H1 (cell line): Measurements from ENCODE around the gene SHISA8. TPM values are rescaled to one million over a fixed set of nuclear protein-coding genes. Genes with fewer than 3 reads are reported as not detected.

ENCODE experiments used
- CTCF ChIA-PET: fragments of 300-600 bp; sonication (Branson Sonifier 250); formaldehyde crosslinking; loops from one replicate; lab custom pipeline; 2021; ENCODE audit not compliant: partially characterized antibody; lab: Charles Lee
- POLR2A ChIA-PET: fragments of 300-600 bp; sonication (Branson Sonifier 250); formaldehyde crosslinking; loops from one replicate; lab custom pipeline; 2021; ENCODE audit warnings: inconsistent platforms; ENCODE audit not compliant: partially characterized antibody; lab: Charles Lee
- DNase-seq, 2 experiments: peaks; one replicate each; pipeline versions ENCODE4 v3.0.0 to v3.0.0-alpha.2; 2010 to 2022; ENCODE audit warnings: low spot score in 2 of 2, low read depth in 1 of 2, mixed read lengths in 1 of 2
- FAIRE-seq: peaks from 2 replicates; lab custom pipeline; 2011; peaks lifted over from hg19 to GRCh38; lab: Jason Lieb, UNC
- H2AFZ ChIP-seq: 2 replicates; pipeline ENCODE4 v1.8.1; 2012; ENCODE audit warnings: low read length, inconsistent platforms
- H2AK5ac ChIP-seq: 2 replicates; pipeline ENCODE4 v1.6.1; 2013; ENCODE audit warnings: low read depth, low read length
- H2BK120ac ChIP-seq: replicated peaks from 2 replicates; pipeline ENCODE3; 2013; ENCODE audit warnings: low read depth, low read length, inconsistent platforms
- H2BK12ac ChIP-seq: 2 replicates; pipeline ENCODE4 v1.6.1; 2013; ENCODE audit warnings: low read depth, low read length
- H2BK15ac ChIP-seq: 2 replicates; pipeline ENCODE4 v1.6.1; 2013; ENCODE audit warnings: low read length
- H2BK20ac ChIP-seq: 2 replicates; pipeline ENCODE4 v1.6.1; 2013; ENCODE audit warnings: low read length
- H2BK5ac ChIP-seq: 2 replicates; pipeline ENCODE4 v1.6.1; 2013; ENCODE audit warnings: low read depth, low read length
- H3K14ac ChIP-seq: 2 replicates; pipeline ENCODE4 v1.6.1; 2013; ENCODE audit warnings: inconsistent platforms; ENCODE audit not compliant: insufficient read length
- H3K18ac ChIP-seq: 2 replicates; pipeline ENCODE4 v1.6.1; 2013; ENCODE audit warnings: low read length; ENCODE audit errors: extremely low read depth
- H3K23ac ChIP-seq: 2 replicates; pipeline ENCODE4 v1.6.1; 2013; ENCODE audit warnings: inconsistent platforms; ENCODE audit not compliant: insufficient read length
- H3K23me2 ChIP-seq: 2 replicates; pipeline ENCODE4 v1.6.1; 2013; ENCODE audit warnings: low read depth, low read length
- H3K27ac ChIP-seq: 2 replicates; pipeline ENCODE4 v1.6.1; 2011; ENCODE audit warnings: low read depth, low read length, inconsistent platforms
- H3K27me3 ChIP-seq, 4 experiments: replicated peaks in 1 of 4; 1 replicate in 1 of 4; 2 replicates in 3 of 4; pipeline versions ENCODE4 v1.6.1 to v1.8.1; 2011 to 2013; ENCODE audit warnings: low read length in 3 of 4, mild to moderate bottlenecking in 3 of 4, inconsistent platforms in 2 of 4, mixed read lengths in 2 of 4, moderate library complexity in 1 of 4; ENCODE audit not compliant: control insufficient read depth in 3 of 4, insufficient read depth in 3 of 4; ENCODE audit errors: extremely low read depth in 1 of 4
- H3K36me3 ChIP-seq, 4 experiments: 2 replicates each; pipeline versions ENCODE4 v1.6.1 to v1.8.1; 2011 to 2013; ENCODE audit warnings: mild to moderate bottlenecking in 4 of 4, low read length in 3 of 4, moderate library complexity in 2 of 4, control low read depth in 1 of 4, inconsistent platforms in 1 of 4; ENCODE audit not compliant: insufficient read depth in 4 of 4, control insufficient read depth in 2 of 4
- H3K4ac ChIP-seq: replicated peaks from 2 replicates; pipeline ENCODE3; 2013; ENCODE audit warnings: low read length, low read depth, mixed read lengths, inconsistent platforms; ENCODE audit not compliant: insufficient read length
- H3K4me1 ChIP-seq, 4 experiments: replicated peaks in 1 of 4; 1 replicate in 1 of 4; 2 replicates in 3 of 4; pipeline versions ENCODE4 v1.6.1 to v1.8.1; 2011 to 2013; ENCODE audit warnings: low read length in 3 of 4, inconsistent platforms in 2 of 4, mixed read lengths in 1 of 4; ENCODE audit not compliant: insufficient read depth in 4 of 4, control insufficient read depth in 3 of 4
- H3K4me2 ChIP-seq, 2 experiments: 2 replicates each; pipeline versions ENCODE4 v1.6.1 to v1.8.1; 2011 to 2013; ENCODE audit warnings: low read depth in 2 of 2, low read length in 2 of 2, control low read depth in 1 of 2, inconsistent platforms in 1 of 2, mild to moderate bottlenecking in 1 of 2; ENCODE audit not compliant: insufficient read depth in 1 of 2
- H3K4me3 ChIP-seq, 4 experiments: fragments of 200-600, 300-600 bp in 1 of 4; sonication (generic), shearing (Covaris generic), sonication (Bioruptor Twin) in 1 of 4; 2 replicates each; pipeline versions ENCODE4 v1.5.1 to v1.8.1; 2011 to 2016; ENCODE audit warnings: low read length in 4 of 4, low read depth in 3 of 4, control low read depth in 2 of 4, inconsistent platforms in 2 of 4, mild to moderate bottlenecking in 2 of 4, mixed read lengths in 1 of 4, moderate library complexity in 1 of 4; ENCODE audit not compliant: insufficient read depth in 2 of 4; ENCODE audit errors: extremely low read depth in 1 of 4
- H3K56ac ChIP-seq: replicated peaks from 2 replicates; pipeline ENCODE3; 2013; ENCODE audit warnings: low read depth, mild to moderate bottlenecking, mixed read lengths, low read length, inconsistent platforms; ENCODE audit not compliant: insufficient read length
- H3K79me1 ChIP-seq: 2 replicates; pipeline ENCODE4 v1.6.1; 2013; ENCODE audit warnings: low read depth, low read length, control low read depth
- H3K79me2 ChIP-seq, 2 experiments: 2 replicates each; pipeline versions ENCODE4 v1.6.1 to v1.8.1; 2012 to 2013; ENCODE audit warnings: low read length in 2 of 2, mild to moderate bottlenecking in 2 of 2, inconsistent platforms in 1 of 2; ENCODE audit not compliant: insufficient read depth in 2 of 2, control insufficient read depth in 1 of 2
- H3K9ac ChIP-seq, 4 experiments: replicated peaks in 1 of 4; 1 replicate in 1 of 4; 2 replicates in 3 of 4; pipeline versions ENCODE4 v1.6.1 to v1.8.1; 2011 to 2013; ENCODE audit warnings: low read depth in 3 of 4, low read length in 3 of 4, control low read depth in 2 of 4, mild to moderate bottlenecking in 2 of 4, moderate library complexity in 2 of 4, inconsistent platforms in 1 of 4; ENCODE audit errors: extremely low read depth in 1 of 4
- H3K9me3 ChIP-seq, 2 experiments: 2 replicates each; pipeline versions ENCODE4 v1.6.1 to v1.8.1; 2012 to 2013; ENCODE audit warnings: mild to moderate bottlenecking in 2 of 2, moderate library complexity in 2 of 2, control low read depth in 1 of 2, inconsistent platforms in 1 of 2, low read depth in 1 of 2, low read length in 1 of 2, mixed read lengths in 1 of 2; ENCODE audit not compliant: insufficient read depth in 2 of 2
- H4K20me1 ChIP-seq, 2 experiments: replicated peaks in 1 of 2; 2 replicates each; pipeline versions ENCODE3 to v1.8.1; 2011 to 2013; ENCODE audit warnings: inconsistent platforms in 2 of 2, low read length in 2 of 2, mild to moderate bottlenecking in 1 of 2; ENCODE audit not compliant: insufficient read depth in 2 of 2, control insufficient read depth in 1 of 2
- H4K5ac ChIP-seq: 2 replicates; pipeline ENCODE4 v1.6.1; 2013; ENCODE audit warnings: low read length, low read depth, mixed read lengths, inconsistent platforms; ENCODE audit not compliant: insufficient read length
- H4K8ac ChIP-seq: 2 replicates; pipeline ENCODE4 v1.8.0; 2013; ENCODE audit warnings: mild to moderate bottlenecking, moderate library complexity, low read length, inconsistent platforms; ENCODE audit not compliant: insufficient read depth; ENCODE audit errors: extremely low read depth
- H4K91ac ChIP-seq: replicated peaks from 2 replicates; pipeline ENCODE3; 2013; ENCODE audit warnings: low read length, mixed read lengths, inconsistent platforms; ENCODE audit not compliant: insufficient read length
- GTF2F1 ChIP-seq: IDR thresholded peaks from 2 replicates; pipeline ENCODE4 v1.6.1; 2012; ENCODE audit warnings: low read depth, low read length, improper control_type of control experiment, borderline replicate concordance
- MAX ChIP-seq: IDR thresholded peaks from 2 replicates; pipeline ENCODE4 v1.6.1; 2012; ENCODE audit warnings: inconsistent platforms
- SIRT6 ChIP-seq: IDR thresholded peaks from one replicate; pipeline ENCODE4 v1.7.1; 2012; ENCODE audit warnings: low read length, inconsistent platforms
- ZNF274 ChIP-seq: IDR thresholded peaks from 2 replicates; pipeline ENCODE4 v1.7.0; 2012; ENCODE audit warnings: low read length, borderline replicate concordance; ENCODE audit errors: extremely low read depth
- WGBS, 2 experiments: shearing (Covaris generic) in 1 of 2; methylation state at CpG; one replicate each; pipeline versions ENCODE4 v1.1.6 to v1.1.7; 2013 to 2015; ENCODE audit warnings: low lambda C conversion rate in 2 of 2, mixed read lengths in 2 of 2, inconsistent platforms in 1 of 2, low coverage in 1 of 2, missing lambda C conversion rate in 1 of 2; ENCODE audit not compliant: insufficient replicate concordance in 2 of 2, insufficient coverage in 1 of 2, insufficient read length in 1 of 2; ENCODE audit errors: extremely low coverage in 1 of 2, missing lambda C conversion rate in 1 of 2; 5-methylcytosine and 5-hydroxymethylcytosine counted together
- polyA plus RNA-seq, 7 experiments: library from polyadenylated mRNA; depleted of rRNA in 3 of 7; stranded (reverse) in 5 of 7; unstranded in 2 of 7; fragments of >200 nt in 5 of 7; fragments of 200-250 nt in 2 of 7; gene quantifications; 1 replicate in 5 of 7; 2 replicates in 1 of 7; 4 replicates in 1 of 7; pipeline versions ENCODE4 v1.2.1 to v1.2.3, GENCODE V29; 2011 to 2013; ENCODE audit warnings: missing spikeins in 2 of 7, mixed read lengths in 2 of 7
- total RNA-seq: library from RNA; stranded (reverse); fragmentation: NEBNext Ultra II Directional; extraction: Animal tissue kit (Norgen Biotek cat#: 25700); gene quantifications from 2 replicates; pipeline ENCODE4 v1.2.1, GENCODE V29; 2021

Gene SHISA8
- total and polyA plus RNA-seq, 2 of the 8 experiments (the other 6 are each of a cell fraction or from before 2014, with no cell fraction given): 0.14 to 0.89 TPM

DNA sequence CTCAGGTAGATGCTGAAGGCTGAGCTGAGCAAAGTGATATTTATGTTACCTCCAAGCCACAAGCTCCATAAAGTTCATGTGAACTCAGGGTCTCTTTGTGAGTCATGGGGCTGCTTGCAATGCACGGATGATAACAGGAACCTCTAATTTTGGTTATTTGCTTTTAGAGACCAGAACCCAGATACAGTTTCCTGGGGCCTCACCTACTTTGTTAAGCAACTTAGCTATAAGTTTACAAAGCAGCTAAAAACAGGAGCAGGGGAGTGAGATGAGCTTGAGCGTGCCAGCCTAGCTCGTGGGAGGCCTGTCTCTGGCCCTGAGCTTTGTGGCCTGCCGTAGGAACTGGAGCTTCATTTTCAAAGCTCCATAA is 52.7 kb downstream of the SHISA8 start:
- H2AK5ac ChIP-seq: no peak overlapping the region
- H3K14ac ChIP-seq: no peak overlapping the region
- no peak overlapping the region for H3K18ac ChIP-seq
- peaks cover 17% of the 10 kb centered on the region for H3K79me1 ChIP-seq
- no peaks in the 10 kb centered on the region for H3K23me2 ChIP-seq
- H3K4me1 ChIP-seq: peaks cover 0 to 6% (median 4%) of the 10 kb centered on the region in 4 experiments; a peak in 4 of 7 replicates
- H2BK120ac ChIP-seq: no peak overlapping the region
- H2AFZ ChIP-seq: no peak overlapping the region
- FAIRE-seq: no peak
- 88% methylated on average over 4 of the region's 4 CpGs; no CpG with 5 or more reads in 1 of the 2 experiments for WGBS, 2 experiments
- no peaks in the 10 kb centered on the region for H3K9me3 ChIP-seq
- H4K5ac ChIP-seq: no peak overlapping the region
- H3K27ac ChIP-seq: no peak overlapping the region
- no peak overlapping the region for H3K9ac ChIP-seq
- DNase-seq: no peak
- no peak overlapping the region for H2BK15ac ChIP-seq
- POLR2A ChIA-PET: interaction anchor here (0.8 to 2.3 kb wide), 5 partner anchors 11 to 76 kb away, joined by 3 to 7 read pairs (median 5); partner anchors contain the start of gene CCDC134
- no peak overlapping the region for H3K4me3 ChIP-seq
- no peak overlapping the region for H4K91ac ChIP-seq
- H2BK5ac ChIP-seq: 0 out of 2 replicates have a peak overlapping the region, but pooled peaks have one; percentile 13
- peaks cover 10 to 21% of the 10 kb centered on the region in 2 experiments for H4K20me1 ChIP-seq
- H2BK20ac ChIP-seq: no peak overlapping the region
- no peak overlapping the region for H3K4me2 ChIP-seq
- no peaks in the 10 kb centered on the region for H3K27me3 ChIP-seq
- H3K56ac ChIP-seq: no peak overlapping the region
- CTCF ChIA-PET: interaction anchor here (0.6 to 2.6 kb wide), 6 partner anchors 10 to 165 kb away, joined by 3 to 20 read pairs (median 6); no protein-coding TSS in a partner anchor
- peaks cover 23 to 78% of the 10 kb centered on the region in 2 experiments for H3K79me2 ChIP-seq
- no peak overlapping the region for H2BK12ac ChIP-seq
- H4K8ac ChIP-seq: no peak overlapping the region
- H3K4ac ChIP-seq: no peak overlapping the region
- H3K23ac ChIP-seq: no peak overlapping the region
- TF ChIP-seq SIRT6: no peak
- no peak for TF ChIP-seq ZNF274
- no peak for TF ChIP-seq MAX
- TF ChIP-seq GTF2F1: no peak
- TF ChIP-seq, all 59 proteins: peak for 0
- H3K36me3 ChIP-seq: peaks cover 5 to 11% (median 7%) of the 10 kb centered on the region in 4 experiments; a peak in 6 of 8 replicates
